Activated CD8-positive, alpha-beta memory T cell treated with anti-CD3 and anti-CD28 coated beads, Interleukin-2, amount 10 ng/mL, durations not matched to agents 7 days and 5 days (primary cell): ENCODE results near the gene OSBPL3. TPM values are rescaled to one million over a fixed set of nuclear protein-coding genes. Genes with fewer than 3 reads are reported as not detected.

Source experiments
- ATAC-seq: fragments of 150-1000 bp; cut with Tn5 transposase; one replicate; pipeline ENCODE4 v1.10.0; 2021; ENCODE audit warnings: moderate library complexity
- CTCF ChIA-PET: fragments of 350-600 bp; sonication (Branson Sonifier 250); formaldehyde crosslinking; loops from one replicate; lab custom pipeline; 2021; ENCODE audit warnings: antibody characterized with exemption; lab: Charles Lee
- DNase-seq: peaks from one replicate; pipeline ENCODE4 v3.0.0-alpha.2; 2020
- H3K27ac Mint-ChIP-seq: one replicate; pipeline ENCODE4 v1.8.0; 2021; ENCODE audit warnings: mild to moderate bottlenecking, mixed read lengths
- H3K27me3 Mint-ChIP-seq: one replicate; pipeline ENCODE4 v1.8.0; 2021; ENCODE audit warnings: mixed read lengths
- H3K36me3 Mint-ChIP-seq: one replicate; pipeline ENCODE4 v1.8.0; 2021; ENCODE audit warnings: mild to moderate bottlenecking, mixed read lengths
- H3K4me1 Mint-ChIP-seq: one replicate; pipeline ENCODE4 v1.8.0; 2021; ENCODE audit warnings: mixed read lengths
- H3K4me3 Mint-ChIP-seq: one replicate; pipeline ENCODE4 v1.8.0; 2021; ENCODE audit warnings: mild to moderate bottlenecking, moderate library complexity, mixed read lengths
- H3K9me3 Mint-ChIP-seq: one replicate; pipeline ENCODE4 v1.8.0; 2022; ENCODE audit warnings: low read depth, mixed read lengths
- total RNA-seq, 2 experiments: library from RNA; stranded (reverse); gene quantifications; one replicate each; pipeline ENCODE4 v1.2.3, GENCODE V29; 2021

Gene OSBPL3
- total RNA-seq, 2 experiments from 2014 or later: 98.3 to 133 TPM

DNA sequence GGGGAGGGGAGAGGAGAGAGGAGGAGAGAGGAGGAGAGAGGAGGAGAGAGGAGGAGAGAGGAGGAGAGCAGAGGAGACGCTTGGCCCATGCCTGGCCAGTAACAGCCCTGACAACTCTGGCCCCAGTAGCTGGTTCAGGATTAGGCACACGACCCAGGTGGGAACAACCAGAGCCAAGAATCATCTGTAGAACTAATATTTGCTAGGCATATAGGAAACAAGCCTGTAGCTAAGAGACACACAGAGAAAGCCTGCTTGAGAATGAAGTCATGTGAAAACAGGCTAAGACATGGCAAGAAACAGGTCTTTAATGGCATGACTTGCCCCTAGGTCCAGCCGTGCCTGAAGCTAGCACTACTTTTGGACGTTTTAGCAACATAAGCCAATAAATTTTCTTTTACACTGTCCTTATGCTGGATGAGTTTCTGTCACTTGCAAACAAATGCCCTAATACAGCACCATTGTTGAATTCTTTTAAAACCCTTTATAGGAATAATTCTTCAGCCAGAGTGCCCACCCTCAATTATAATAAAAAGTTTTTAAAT, 17.5 kb downstream of the OSBPL3 start:
- no peak overlapping the region for H3K4me3 Mint-ChIP-seq
- ATAC-seq (no peak), DNase-seq (no peak)
- H3K9me3 Mint-ChIP-seq: no peaks in the 10 kb centered on the region
- H3K36me3 Mint-ChIP-seq: peaks cover 26% of the 10 kb centered on the region
- no peaks in the 10 kb centered on the region for H3K27me3 Mint-ChIP-seq
- H3K4me1 Mint-ChIP-seq: peaks cover 79% of the 10 kb centered on the region
- H3K27ac Mint-ChIP-seq: no peak overlapping the region
- CTCF ChIA-PET: interaction anchor here (1.3 kb wide), 1 partner anchor 150 kb away, joined by 3 read pairs; no protein-coding TSS in a partner anchor

DNA sequence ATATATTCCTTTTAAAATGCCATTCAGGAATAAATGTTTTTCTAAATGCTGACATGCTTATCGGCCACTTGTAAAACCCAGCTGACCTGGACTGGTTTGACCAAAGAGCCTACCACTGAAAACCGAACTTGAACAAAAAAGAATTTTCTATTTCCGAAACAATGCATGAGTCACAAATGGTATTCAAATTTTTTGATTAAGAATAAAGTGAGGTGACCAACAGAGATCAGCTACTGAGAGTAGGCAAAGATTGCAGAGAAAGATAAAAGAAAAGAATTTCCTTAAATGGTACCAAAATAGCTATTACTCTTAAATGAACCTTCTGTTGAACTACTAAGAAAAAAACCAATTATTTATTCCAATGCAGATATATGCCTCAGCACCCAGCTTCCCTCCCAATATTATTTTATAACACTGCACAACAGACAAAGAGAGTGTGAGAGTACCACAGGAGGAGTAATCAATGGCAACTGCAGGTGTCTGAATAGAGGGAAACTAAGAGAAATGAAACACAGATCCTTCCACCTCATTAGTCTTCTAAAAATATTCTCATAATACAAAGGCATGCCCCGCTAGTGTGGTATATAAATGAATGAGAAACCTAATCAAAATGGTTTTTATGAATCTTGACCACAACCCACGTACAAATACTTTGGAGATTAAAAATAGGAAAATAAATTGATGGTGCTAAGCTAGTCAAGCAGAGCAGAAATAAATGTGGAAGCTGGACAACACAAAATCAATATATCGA, 20.1 kb downstream of the OSBPL3 start:
- Mint-ChIP-seq H3K4me3 (no peak overlapping the region), H3K36me3 (peaks cover 33% of the 10 kb centered on the region), H3K4me1 (peaks cover 62% of the 10 kb centered on the region), H3K9me3 (no peaks in the 10 kb centered on the region), H3K27me3 (no peaks in the 10 kb centered on the region), H3K27ac (no peak overlapping the region)
- no peak for ATAC-seq
- CTCF ChIA-PET: interaction anchor here (0.9 to 1.1 kb wide), 3 partner anchors 10 to 139 kb away, joined by 3 to 4 read pairs (median 4); no protein-coding TSS in a partner anchor
- DNase-seq: no peak

DNA sequence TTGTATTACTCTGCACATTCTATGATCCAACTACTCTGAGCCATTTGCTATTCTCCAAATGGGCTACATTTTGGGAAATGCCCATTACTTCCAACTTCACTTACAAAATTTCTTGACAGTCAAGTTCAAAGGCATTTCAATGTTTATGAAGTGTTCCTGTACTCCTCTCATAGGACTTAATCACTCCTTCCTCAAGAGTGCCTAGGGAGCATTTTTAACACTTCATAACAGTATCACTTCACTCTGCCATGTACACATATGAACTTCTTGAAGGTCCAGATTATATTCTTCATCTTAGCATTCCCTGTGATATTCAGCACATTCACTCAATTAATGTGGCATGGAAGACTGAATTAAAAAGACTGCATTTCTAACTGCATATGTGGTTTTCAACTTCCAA, 21.6 kb downstream of the OSBPL3 start:
- Mint-ChIP-seq H3K4me3 (no peak overlapping the region), H3K27ac (no peak overlapping the region), H3K4me1 (peaks cover 52% of the 10 kb centered on the region), H3K27me3 (no peaks in the 10 kb centered on the region), H3K9me3 (no peaks in the 10 kb centered on the region), H3K36me3 (peaks cover 36% of the 10 kb centered on the region)
- DNase-seq: no peak
- no peak for ATAC-seq
- CTCF ChIA-PET: interaction anchor here (1.1 kb wide), 1 partner anchor 136 kb away, joined by 4 read pairs; no protein-coding TSS in a partner anchor

DNA sequence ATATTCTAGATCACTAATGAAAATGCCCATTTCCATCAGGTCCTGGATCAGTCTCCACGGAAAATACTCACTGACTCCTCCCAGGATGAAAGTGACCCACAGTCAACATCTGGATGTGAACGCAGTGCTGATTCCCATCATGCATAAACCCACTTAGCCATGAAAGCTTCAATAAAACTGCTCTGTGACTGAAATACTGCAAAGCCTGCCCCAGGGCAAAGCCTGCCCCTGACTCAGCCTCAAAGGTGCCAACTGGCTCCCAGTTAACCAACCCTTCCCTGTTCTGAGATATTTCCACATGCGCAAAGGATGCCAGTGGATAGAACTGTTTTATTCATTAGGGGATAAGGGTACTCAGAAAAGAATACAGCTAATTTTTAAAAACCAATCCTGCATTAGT, 24.0 kb downstream of the OSBPL3 start:
- H3K4me1 Mint-ChIP-seq: peaks cover 39% of the 10 kb centered on the region
- DNase-seq (no peak), ATAC-seq (no peak)
- peaks cover 34% of the 10 kb centered on the region for H3K36me3 Mint-ChIP-seq
- CTCF ChIA-PET: interaction anchor here (1.9 kb wide), 1 partner anchor 14 kb away, joined by 4 read pairs; no protein-coding TSS in a partner anchor
- H3K27me3 Mint-ChIP-seq: no peaks in the 10 kb centered on the region
- H3K27ac Mint-ChIP-seq: no peak overlapping the region
- no peaks in the 10 kb centered on the region for H3K9me3 Mint-ChIP-seq
- H3K4me3 Mint-ChIP-seq: no peak overlapping the region

DNA sequence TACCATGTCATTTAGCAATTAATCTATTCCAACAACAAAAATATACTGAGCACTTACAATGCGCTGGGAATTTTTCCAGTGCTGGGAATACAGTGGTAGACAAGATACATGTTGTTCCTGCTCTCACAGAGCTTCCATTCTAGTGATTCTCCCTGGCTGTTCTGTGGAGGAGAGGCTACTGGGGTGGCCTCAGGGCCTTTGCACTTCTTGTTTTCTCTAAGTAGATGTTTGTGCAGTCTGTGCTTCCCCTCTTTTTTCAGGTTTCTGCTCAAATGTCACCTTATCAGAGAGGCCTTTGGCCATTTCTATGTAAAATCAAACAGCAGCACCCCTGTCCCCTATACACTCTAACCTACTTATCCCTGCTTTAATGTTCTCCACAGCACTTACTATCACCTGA, 24.7 kb downstream of the OSBPL3 start:
- Mint-ChIP-seq H3K27me3 (no peaks in the 10 kb centered on the region), H3K27ac (no peak overlapping the region), H3K4me1 (peaks cover 34% of the 10 kb centered on the region), H3K36me3 (peaks cover 31% of the 10 kb centered on the region), H3K4me3 (no peak overlapping the region), H3K9me3 (no peaks in the 10 kb centered on the region)
- CTCF ChIA-PET: interaction anchor here (1.9 kb wide), 1 partner anchor 14 kb away, joined by 4 read pairs; no protein-coding TSS in a partner anchor
- ATAC-seq (no peak), DNase-seq (no peak)

DNA sequence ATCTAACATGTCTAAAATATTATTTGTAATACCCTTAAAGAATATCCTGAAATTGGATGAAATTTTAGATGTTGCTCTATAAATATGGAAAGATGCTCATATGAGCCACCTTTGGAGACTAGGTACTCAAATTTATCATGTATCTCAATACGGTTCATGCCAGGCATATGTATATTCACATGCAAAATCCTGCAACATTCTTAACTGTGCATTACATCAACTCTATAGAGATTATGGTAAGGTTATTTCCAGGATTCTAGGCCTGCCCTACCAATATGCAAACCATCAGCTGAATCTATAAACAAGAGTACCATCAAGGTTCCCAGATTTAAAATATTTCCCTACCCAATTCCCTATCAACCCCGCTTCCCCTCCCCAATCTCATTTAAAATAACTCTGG, 27.5 kb downstream of the OSBPL3 start:
- DNase-seq: no peak
- H3K36me3 Mint-ChIP-seq: peaks cover 30% of the 10 kb centered on the region
- no peaks in the 10 kb centered on the region for H3K9me3 Mint-ChIP-seq
- H3K4me1 Mint-ChIP-seq: peaks cover 35% of the 10 kb centered on the region
- CTCF ChIA-PET: interaction anchor here (1.1 to 1.6 kb wide), 3 partner anchors 9 to 140 kb away, joined by 3 to 6 read pairs (median 3); no protein-coding TSS in a partner anchor
- ATAC-seq: no peak
- H3K27ac Mint-ChIP-seq: no peak overlapping the region
- H3K4me3 Mint-ChIP-seq: no peak overlapping the region
- no peaks in the 10 kb centered on the region for H3K27me3 Mint-ChIP-seq

DNA sequence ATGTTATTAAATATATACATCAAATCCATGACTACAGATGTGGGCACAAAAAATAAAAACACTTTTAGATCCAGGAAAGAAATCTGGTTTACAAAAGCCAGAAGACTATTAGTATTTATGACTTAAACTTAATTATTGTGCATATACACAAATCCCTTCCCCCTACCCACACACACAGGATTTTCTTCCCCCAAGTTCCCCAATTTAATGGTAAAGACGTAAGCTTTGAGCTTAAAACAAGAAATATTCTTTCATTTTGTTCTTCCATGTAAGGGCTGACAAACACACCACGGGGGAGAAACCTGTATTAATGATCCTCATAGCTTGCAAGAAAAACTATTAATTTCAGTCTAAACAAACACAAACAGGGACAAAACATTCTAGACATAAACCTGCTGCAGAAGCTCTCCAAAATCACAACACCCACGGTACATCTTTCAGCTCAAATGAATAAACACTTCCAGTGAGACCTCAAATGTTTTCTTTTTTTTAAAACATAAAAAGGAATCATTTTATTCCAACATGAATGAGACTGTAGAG, 28.5 kb downstream of the OSBPL3 start:
- no peaks in the 10 kb centered on the region for H3K9me3 Mint-ChIP-seq
- no peaks in the 10 kb centered on the region for H3K27me3 Mint-ChIP-seq
- DNase-seq (no peak), ATAC-seq (no peak)
- H3K4me1 Mint-ChIP-seq: peaks cover 37% of the 10 kb centered on the region
- no peak overlapping the region for H3K4me3 Mint-ChIP-seq
- CTCF ChIA-PET: interaction anchor here (1.1 to 1.6 kb wide), 3 partner anchors 10 to 139 kb away, joined by 3 to 6 read pairs (median 3); no protein-coding TSS in a partner anchor
- no peak overlapping the region for H3K27ac Mint-ChIP-seq
- H3K36me3 Mint-ChIP-seq: peaks cover 27% of the 10 kb centered on the region

DNA sequence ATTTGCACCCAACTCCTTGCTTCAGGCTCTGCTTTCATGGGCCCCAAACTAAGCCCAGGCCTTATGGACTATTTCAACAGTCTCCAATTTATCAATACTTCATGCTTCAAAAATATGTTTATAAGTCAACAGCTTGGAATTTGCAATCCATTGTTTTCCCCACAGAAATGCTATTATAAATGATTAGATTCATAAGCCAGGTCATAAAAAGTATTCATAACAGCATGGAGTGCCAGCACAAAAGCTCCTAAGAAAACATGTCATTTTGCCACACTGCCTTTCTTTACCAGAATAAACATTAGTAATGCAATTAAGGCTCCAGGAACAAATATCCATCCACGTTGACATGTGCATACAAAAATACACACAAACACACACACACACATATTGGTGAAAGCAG, 30.1 kb downstream of the OSBPL3 start:
- H3K27me3 Mint-ChIP-seq: no peaks in the 10 kb centered on the region
- DNase-seq (no peak), ATAC-seq (no peak)
- peaks cover 40% of the 10 kb centered on the region for H3K4me1 Mint-ChIP-seq
- CTCF ChIA-PET: interaction anchor here (0.9 kb wide), 1 partner anchor 9 kb away, joined by 4 read pairs; no protein-coding TSS in a partner anchor
- H3K4me3 Mint-ChIP-seq: no peak overlapping the region
- H3K36me3 Mint-ChIP-seq: peaks cover 29% of the 10 kb centered on the region
- no peaks in the 10 kb centered on the region for H3K9me3 Mint-ChIP-seq
- no peak overlapping the region for H3K27ac Mint-ChIP-seq

DNA sequence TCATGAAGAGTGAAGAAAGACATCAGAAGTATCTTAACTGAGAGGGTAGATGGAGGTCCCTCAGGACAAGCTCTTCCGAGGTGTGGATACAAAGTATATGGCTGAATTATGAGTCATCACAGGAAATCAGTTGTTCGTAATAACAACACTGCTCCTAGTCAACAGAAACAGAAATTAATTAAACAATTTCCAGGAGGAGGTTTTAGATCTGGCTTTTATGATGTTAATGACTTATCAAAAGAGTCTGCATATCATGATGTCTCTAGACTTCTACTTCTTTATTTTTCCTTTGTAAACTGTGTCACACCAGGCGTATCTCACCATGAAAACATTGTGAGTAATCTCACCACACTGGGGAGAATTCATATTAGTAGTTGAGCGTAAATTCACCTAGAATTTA, 31.2 kb downstream of the OSBPL3 start:
- no peak overlapping the region for H3K4me3 Mint-ChIP-seq
- peaks cover 27% of the 10 kb centered on the region for H3K36me3 Mint-ChIP-seq
- CTCF ChIA-PET: interaction anchor here (1.4 to 1.7 kb wide), 3 partner anchors 18 to 128 kb away, joined by 3 to 6 read pairs (median 4); no protein-coding TSS in a partner anchor
- H3K9me3 Mint-ChIP-seq: no peaks in the 10 kb centered on the region
- H3K4me1 Mint-ChIP-seq: peaks cover 36% of the 10 kb centered on the region
- no peaks in the 10 kb centered on the region for H3K27me3 Mint-ChIP-seq
- peak overlapping the region; percentile 35 for H3K27ac Mint-ChIP-seq
- DNase-seq: no peak
- peak; percentile 55 for ATAC-seq

DNA sequence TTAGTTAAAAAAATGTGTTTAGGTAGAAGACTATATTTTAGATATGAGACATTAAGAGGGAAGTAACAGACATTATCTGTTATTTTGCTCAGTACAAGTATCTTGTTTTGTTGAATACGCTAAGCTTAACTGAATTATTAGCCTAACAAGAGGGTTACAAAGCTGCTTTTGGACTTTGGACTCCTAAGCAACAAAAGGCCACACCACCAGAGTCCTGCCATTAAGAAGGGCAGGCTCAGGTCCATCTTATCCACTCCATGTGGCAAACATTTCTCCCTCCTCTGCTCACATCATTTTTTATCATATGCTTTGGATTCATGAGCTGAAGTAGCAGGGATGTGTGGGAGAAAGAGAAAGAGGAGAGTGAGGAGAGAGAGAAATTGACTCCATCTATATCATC, 33.5 kb downstream of the OSBPL3 start:
- Mint-ChIP-seq H3K4me1 (peaks cover 40% of the 10 kb centered on the region), H3K9me3 (no peaks in the 10 kb centered on the region), H3K27me3 (no peaks in the 10 kb centered on the region), H3K36me3 (peaks cover 26% of the 10 kb centered on the region), H3K4me3 (no peak overlapping the region), H3K27ac (no peak overlapping the region)
- ATAC-seq (no peak), DNase-seq (no peak)
- CTCF ChIA-PET: interaction anchor here (0.9 to 1.5 kb wide), 3 partner anchors 46 to 148 kb away, joined by 3 to 4 read pairs (median 3); no protein-coding TSS in a partner anchor

DNA sequence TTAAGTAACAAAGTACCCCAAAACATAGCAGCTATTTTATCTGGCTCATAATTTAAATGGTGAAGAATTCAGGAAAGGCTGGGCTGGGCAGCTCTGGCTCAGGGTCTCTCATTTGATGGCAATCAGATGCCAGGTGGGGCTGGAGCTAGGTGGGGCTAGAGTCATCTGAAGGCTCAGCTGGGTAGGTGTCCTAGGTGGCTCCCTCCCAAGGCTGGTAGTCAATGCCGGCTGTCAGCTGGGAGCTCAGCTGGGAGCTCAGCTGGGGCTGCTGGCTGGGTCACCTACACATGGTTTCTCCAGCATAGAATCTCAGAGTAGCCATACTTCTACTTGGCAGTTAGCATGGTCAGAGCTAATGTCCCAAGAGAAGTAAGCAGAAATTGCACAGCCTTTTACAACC, 34.1 kb downstream of the OSBPL3 start:
- DNase-seq (no peak), ATAC-seq (no peak)
- Mint-ChIP-seq H3K27ac (no peak overlapping the region), H3K27me3 (no peaks in the 10 kb centered on the region), H3K36me3 (peaks cover 26% of the 10 kb centered on the region), H3K9me3 (no peaks in the 10 kb centered on the region), H3K4me3 (no peak overlapping the region), H3K4me1 (peaks cover 41% of the 10 kb centered on the region)
- CTCF ChIA-PET: interaction anchor here (0.9 to 1.1 kb wide), 2 partner anchors 45 to 124 kb away, joined by 3 to 4 read pairs; no protein-coding TSS in a partner anchor

DNA sequence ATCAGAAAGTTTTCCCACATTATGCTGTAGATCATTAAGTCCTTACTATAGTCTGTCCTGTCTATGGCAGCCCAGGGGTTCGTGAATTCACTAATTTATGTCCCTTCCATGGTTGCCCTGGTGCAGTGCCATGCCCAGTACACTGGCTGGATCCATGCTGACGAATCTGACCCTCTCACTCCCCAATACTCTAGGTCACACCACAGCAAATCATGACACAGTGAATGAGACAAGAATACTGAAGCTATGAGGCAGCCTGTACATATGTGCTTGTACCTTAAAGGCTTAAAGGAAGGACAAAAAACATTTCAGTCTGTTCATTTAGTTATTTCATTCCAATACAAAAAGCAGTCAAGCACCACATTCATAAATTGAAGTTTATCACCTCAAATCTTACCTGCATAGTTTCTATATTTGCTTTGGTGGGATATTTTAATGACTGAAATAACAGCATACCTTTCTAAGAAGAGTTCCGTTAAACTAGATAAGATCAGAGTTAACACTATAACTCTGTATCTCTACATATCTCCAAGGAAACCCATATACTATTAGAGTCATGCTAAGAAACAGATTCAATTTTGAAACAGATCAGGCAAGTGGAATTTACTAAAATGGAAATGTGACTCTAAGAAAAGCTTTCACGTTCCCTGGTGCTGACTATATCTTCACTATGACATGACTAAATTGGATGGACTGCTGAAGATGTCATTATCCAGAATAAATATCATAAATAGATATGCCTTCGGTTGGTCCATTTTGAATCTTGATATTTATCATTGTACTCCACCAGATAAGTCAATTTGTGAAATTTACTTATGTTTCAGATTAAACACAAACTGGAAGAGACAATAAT, 36.7 kb downstream of the OSBPL3 start:
- CTCF ChIA-PET: no interaction called here
- Mint-ChIP-seq H3K9me3 (peaks cover 2% of the 10 kb centered on the region), H3K36me3 (peaks cover 25% of the 10 kb centered on the region), H3K4me3 (no peak overlapping the region), H3K27ac (no peak overlapping the region), H3K27me3 (no peaks in the 10 kb centered on the region), H3K4me1 (peaks cover 29% of the 10 kb centered on the region)
- DNase-seq (no peak), ATAC-seq (no peak)
